HFF-Myc (cell line): Measurements from ENCODE around the gene DCAF8L2.

Experiments
- DNase-seq: peaks from one replicate; pipeline ENCODE4 v3.0.0-alpha.2; 2011; ENCODE audit warnings: low read depth; ENCODE audit errors: extremely low read depth
- H3K4me3 ChIP-seq: replicated peaks from 2 replicates; pipeline ENCODE4 v1.5.1; 2011; ENCODE audit warnings: low read depth, mild to moderate bottlenecking, control low read depth, low read length
- CTCF ChIP-seq: IDR thresholded peaks from 2 replicates; pipeline ENCODE4 v1.5.1; 2012; ENCODE audit warnings: mild to moderate bottlenecking, low read depth, low read length, control low read depth; ENCODE audit errors: missing control alignments

Gene DCAF8L2

GRCh38 chrX:27797575-27797974, 207.4 kb downstream of the DCAF8L2 start:
- no peak overlapping the region for H3K4me3 ChIP-seq
- DNase-seq = no peak
- TF ChIP-seq CTCF = no peak
